Activated CD8-positive, alpha-beta memory T cell treated with anti-CD3 and anti-CD28 coated beads, Interleukin-2, amount 50 U/mL, for 1 hour (primary cell): ENCODE data around the gene SLBP.

Experiments
- DNase-seq: peaks from one replicate; pipeline ENCODE4 v3.0.0-alpha.2; 2020; ENCODE audit errors: extremely low read depth

The SLBP gene

GRCh38 chr4:1749370-1749769, 37.3 kb upstream of the SLBP start:
- DNase-seq: no peak

- DNase-seq: peak; percentile 47
Measured at GRCh38 chr4:1748465-1748995, 36.4 kb upstream of the SLBP start.

GRCh38 chr4:1747603-1747967, 35.5 kb upstream of the SLBP start:
- DNase-seq: no peak

GRCh38 chr4:1746919-1747602, 34.9 kb upstream of the SLBP start:
- no peak for DNase-seq

GRCh38 chr4:1746265-1746691, 34.2 kb upstream of the SLBP start:
- peak; percentile 30 for DNase-seq

- no peak for DNase-seq
Measured at GRCh38 chr4:1745697-1746096, 33.6 kb upstream of the SLBP start.

- DNase-seq: no peak
Measured at GRCh38 chr4:1745165-1745564, 33.0 kb upstream of the SLBP start.

GRCh38 chr4:1744552-1744951, 32.4 kb upstream of the SLBP start:
- no peak for DNase-seq

- no peak for DNase-seq
Measured at GRCh38 chr4:1743975-1744374, 31.9 kb upstream of the SLBP start.

- DNase-seq: no peak
Measured at GRCh38 chr4:1743551-1743950, 31.4 kb upstream of the SLBP start.

- DNase-seq: no peak
Measured at GRCh38 chr4:1741208-1741607, 29.1 kb upstream of the SLBP start.

GRCh38 chr4:1740021-1740545, 28.0 kb upstream of the SLBP start:
- no peak for DNase-seq

GRCh38 chr4:1739358-1739757, 27.2 kb upstream of the SLBP start:
- DNase-seq: no peak

- no peak for DNase-seq
Measured at GRCh38 chr4:1738410-1738809, 26.3 kb upstream of the SLBP start.

GRCh38 chr4:1737666-1738065, 25.5 kb upstream of the SLBP start:
- no peak for DNase-seq

- DNase-seq: no peak
Measured at GRCh38 chr4:1736812-1737211, 24.7 kb upstream of the SLBP start.

GRCh38 chr4:1735215-1735614, 23.1 kb upstream of the SLBP start:
- DNase-seq: no peak

- no peak for DNase-seq
Measured at GRCh38 chr4:1732911-1733310, 20.8 kb upstream of the SLBP start.

GRCh38 chr4:1731180-1731579, 19.1 kb upstream of the SLBP start:
- DNase-seq: no peak

- no peak for DNase-seq
Measured at GRCh38 chr4:1730532-1731135, 18.5 kb upstream of the SLBP start.

GRCh38 chr4:1728061-1728980, 16.2 kb upstream of the SLBP start:
- DNase-seq: no peak
